Loucy (cell line): ENCODE results near the gene ZNF10.

Source experiments
- H2AFZ ChIP-seq: fragments of 200-600 bp; sonication (generic); 2 replicates; pipeline ENCODE4 v1.6.0; 2016; ENCODE audit warnings: antibody characterized with exemption, mild to moderate bottlenecking, low read length, moderate library complexity
- H3F3A ChIP-seq: fragments of 200-600 bp; 2 replicates; pipeline ENCODE4 v1.6.0; 2016; ENCODE audit warnings: antibody characterized with exemption, low read depth, mild to moderate bottlenecking
- H3K27me3 ChIP-seq: fragments of 200-600 bp; sonication (generic); 2 replicates; pipeline ENCODE4 v1.6.1; 2014; ENCODE audit warnings: low read length, mild to moderate bottlenecking; ENCODE audit not compliant: insufficient read depth, poor library complexity, severe bottlenecking
- H3K36me3 ChIP-seq: fragments of 200-600 bp; sonication (generic); 2 replicates; pipeline ENCODE4 v1.6.1; 2016; ENCODE audit warnings: low read length; ENCODE audit not compliant: insufficient read depth
- H3K4me1 ChIP-seq: fragments of 200-600 bp; sonication (generic); 2 replicates; pipeline ENCODE4 v1.5.1; 2014; ENCODE audit warnings: low read length, mild to moderate bottlenecking; ENCODE audit not compliant: insufficient read depth, poor library complexity, severe bottlenecking
- H3K4me2 ChIP-seq: fragments of 200-600 bp; sonication (generic); 2 replicates; pipeline ENCODE4 v1.6.0; 2014; ENCODE audit warnings: antibody characterized with exemption, low read length, low read depth, mild to moderate bottlenecking; ENCODE audit not compliant: poor library complexity, severe bottlenecking
- H3K4me3 ChIP-seq: fragments of 200-600 bp; sonication (generic); 2 replicates; pipeline ENCODE4 v1.5.1; 2014; ENCODE audit warnings: low read length, mild to moderate bottlenecking, mixed read lengths; ENCODE audit not compliant: poor library complexity, severe bottlenecking
- H3K79me2 ChIP-seq: fragments of 200-600 bp; sonication (generic); 2 replicates; pipeline ENCODE4 v1.6.1; 2014; ENCODE audit warnings: low read length; ENCODE audit not compliant: insufficient read depth
- H3K9ac ChIP-seq: fragments of 200-600 bp; sonication (generic); 2 replicates; pipeline ENCODE4 v1.6.0; 2014; ENCODE audit warnings: mild to moderate bottlenecking, low read depth, low read length, moderate library complexity; ENCODE audit not compliant: poor library complexity, severe bottlenecking
- H3K9me2 ChIP-seq: fragments of 200-600 bp; sonication (generic); replicated peaks from 2 replicates; pipeline ENCODE4 v1.6.1; 2016; ENCODE audit warnings: low read depth, low read length, mixed read lengths
- H3K9me3 ChIP-seq: fragments of 200-600 bp; sonication (generic); 2 replicates; pipeline ENCODE4 v1.6.1; 2014; ENCODE audit warnings: mild to moderate bottlenecking, antibody characterized with exemption, low read length, low read depth; ENCODE audit not compliant: insufficient read depth
- H4K20me1 ChIP-seq: fragments of 200-600 bp; sonication (generic); 2 replicates; pipeline ENCODE4 v1.6.0; 2014; ENCODE audit warnings: antibody characterized with exemption, low read length, mild to moderate bottlenecking; ENCODE audit not compliant: insufficient read depth, poor library complexity, severe bottlenecking
- CTCF ChIP-seq: fragments of 200-600 bp; sonication (generic); conservative IDR thresholded peaks from 2 replicates; pipeline ENCODE4 v1.5.1; 2014; ENCODE audit warnings: mild to moderate bottlenecking, antibody characterized with exemption, low read length
- EZH2phosphoT487 ChIP-seq: fragments of 200-600 bp; IDR thresholded peaks from 2 replicates; pipeline ENCODE4 v1.6.1; 2018; ENCODE audit warnings: antibody characterized with exemption, mild to moderate bottlenecking, moderate library complexity, borderline replicate concordance

Gene ZNF10

GRCh38 chr12:133108150-133108549, 22.3 kb upstream of the ZNF10 start:
- Histone ChIP-seq H2AFZ (no peak overlapping the region), H3K9me2 (no peaks in the 10 kb centered on the region), H3F3A (no peaks in the 10 kb centered on the region), H3K4me3 (no peak overlapping the region), H3K79me2 (no peaks in the 10 kb centered on the region), H3K9me3 (peaks cover 71% of the 10 kb centered on the region), H3K4me2 (no peak overlapping the region), H4K20me1 (no peaks in the 10 kb centered on the region), H3K36me3 (peaks cover 25% of the 10 kb centered on the region), H3K9ac (no peak overlapping the region), H3K4me1 (no peaks in the 10 kb centered on the region), H3K27me3 (peaks cover 7% of the 10 kb centered on the region)
- TF ChIP-seq EZH2phosphoT487 = no peak
- no peak for TF ChIP-seq CTCF

GRCh38 chr12:133120385-133121191, 9.8 kb upstream of the ZNF10 start:
- TF ChIP-seq EZH2phosphoT487 (no peak), CTCF (no peak)
- H3K9me2 ChIP-seq = no peaks in the 10 kb centered on the region
- H2AFZ ChIP-seq = no peak overlapping the region
- H3F3A ChIP-seq = no peaks in the 10 kb centered on the region
- no peak overlapping the region for H3K9ac ChIP-seq
- H3K9me3 ChIP-seq = peaks cover 82% of the 10 kb centered on the region
- no peaks in the 10 kb centered on the region for H3K36me3 ChIP-seq
- H3K4me1 ChIP-seq = no peaks in the 10 kb centered on the region
- no peaks in the 10 kb centered on the region for H3K27me3 ChIP-seq
- H3K79me2 ChIP-seq = no peaks in the 10 kb centered on the region
- H3K4me3 ChIP-seq = no peak overlapping the region
- H3K4me2 ChIP-seq = no peak overlapping the region
- H4K20me1 ChIP-seq = no peaks in the 10 kb centered on the region

GRCh38 chr12:133124674-133125073, 5.8 kb upstream of the ZNF10 start:
- Histone ChIP-seq H3F3A (no peaks in the 10 kb centered on the region), H3K4me2 (no peak overlapping the region), H3K27me3 (no peaks in the 10 kb centered on the region), H3K4me1 (no peaks in the 10 kb centered on the region), H3K9ac (no peak overlapping the region), H2AFZ (no peak overlapping the region), H3K4me3 (no peak overlapping the region), H3K79me2 (no peaks in the 10 kb centered on the region), H3K36me3 (no peaks in the 10 kb centered on the region), H3K9me3 (peaks cover 69% of the 10 kb centered on the region), H3K9me2 (no peaks in the 10 kb centered on the region), H4K20me1 (no peaks in the 10 kb centered on the region)
- no peak for TF ChIP-seq EZH2phosphoT487
- TF ChIP-seq CTCF = no peak
